Measurements from ENCODE around the gene GLRX2.
"Not testable (repeated sequence)": the region's sequence is repeated elsewhere in the genome, so short reads cannot be mapped to it uniquely, and the experiment has no call there.

The GLRX2 gene

GRCh38 chr1:193104907-193105820, at the start of gene GLRX2:
Gene GLRX2, minus strand, starts transcription at chr1:193105414. Its CDS starts 32 bp downstream, at chr1:193105382.
- peak; percentile 61 to 72 for DNase-seq (ENCODE audit: low read depth in 2 of 2)

GRCh38 chr1:193144999-193145398, 39.8 kb upstream of the GLRX2 start:
- no peak for DNase-seq (ENCODE audit: low read depth in 2 of 2)

GRCh38 chr1:193144361-193144938, 39.2 kb upstream of the GLRX2 start:
- no peak for DNase-seq (ENCODE audit: low read depth in 2 of 2)

- DNase-seq (ENCODE audit: low read depth in 2 of 2), result no peak
Observed at GRCh38 chr1:193143285-193143684, 38.1 kb upstream of the GLRX2 start.

- DNase-seq (ENCODE audit: low read depth in 2 of 2), result no peak
Observed at GRCh38 chr1:193142409-193142808, 37.2 kb upstream of the GLRX2 start.

- DNase-seq (ENCODE audit: low read depth in 2 of 2), result no peak
Observed at GRCh38 chr1:193141804-193142203, 36.6 kb upstream of the GLRX2 start.

GRCh38 chr1:193140254-193140653, 35.0 kb upstream of the GLRX2 start:
- no peak for DNase-seq (ENCODE audit: low read depth in 2 of 2)

GRCh38 chr1:193131266-193131860, 26.1 kb upstream of the GLRX2 start:
- no peak for DNase-seq (ENCODE audit: low read depth in 2 of 2)

GRCh38 chr1:193125369-193125768, 20.2 kb upstream of the GLRX2 start:
- no peak for DNase-seq (ENCODE audit: low read depth in 2 of 2)

- DNase-seq (ENCODE audit: low read depth in 2 of 2), result no peak
Observed at GRCh38 chr1:193123751-193124150, 18.5 kb upstream of the GLRX2 start.

GRCh38 chr1:193121616-193122593, 16.7 kb upstream of the GLRX2 start, which contains the start of gene CDC73:
Gene CDC73, plus strand, starts transcription at chr1:193122031. Its CDS starts 170 bp downstream, at chr1:193122201.
- DNase-seq (ENCODE audit: low read depth in 2 of 2), result peak; percentile 97 to 99

- DNase-seq (ENCODE audit: low read depth in 2 of 2), result no peak
Observed at GRCh38 chr1:193120604-193121166, 15.5 kb upstream of the GLRX2 start.

GRCh38 chr1:193118803-193119730, 13.9 kb upstream of the GLRX2 start:
- no peak for DNase-seq (ENCODE audit: low read depth in 2 of 2)

- no peak for DNase-seq (ENCODE audit: low read depth in 2 of 2)
Observed at GRCh38 chr1:193118194-193118593, 13.0 kb upstream of the GLRX2 start.

- not testable (repeated sequence) for DNase-seq (ENCODE audit: low read depth in 2 of 2)
Observed at GRCh38 chr1:193117167-193117566, 12.0 kb upstream of the GLRX2 start.

- no peak for DNase-seq (ENCODE audit: low read depth in 2 of 2)
Observed at GRCh38 chr1:193115629-193116227, 10.5 kb upstream of the GLRX2 start.

GRCh38 chr1:193114485-193115095, 9.4 kb upstream of the GLRX2 start:
- DNase-seq (ENCODE audit: low read depth in 2 of 2), result no peak

GRCh38 chr1:193113992-193114332, 8.7 kb upstream of the GLRX2 start:
- DNase-seq (ENCODE audit: low read depth in 2 of 2), result no peak

Measured in stimulated activated CD8-positive, alpha-beta memory T cell treated with anti-CD3 and anti-CD28 coated beads, Interleukin-7, amount 100 ng/mL, for 4 hours (primary cell).